OCI-LY1 (cell line): Measurements from ENCODE around the gene POLE3.

ENCODE experiments used
- CTCF ChIP-seq: fragments of 200-600 bp; sonication (generic), shearing (Covaris generic); IDR thresholded peaks from 2 replicates; pipeline ENCODE4 v1.5.1; 2017; ENCODE audit warnings: mild to moderate bottlenecking, antibody characterized with exemption, low read length, moderate library complexity, mixed read lengths
- EZH2 ChIP-seq: fragments of 200-600 bp; sonication (generic), shearing (Covaris generic); IDR thresholded peaks from 2 replicates; pipeline ENCODE4 v1.8.0; 2017; ENCODE audit warnings: borderline replicate concordance, mixed run types, mild to moderate bottlenecking, antibody characterized with exemption, low read length, moderate library complexity, mixed read lengths

DNA sequence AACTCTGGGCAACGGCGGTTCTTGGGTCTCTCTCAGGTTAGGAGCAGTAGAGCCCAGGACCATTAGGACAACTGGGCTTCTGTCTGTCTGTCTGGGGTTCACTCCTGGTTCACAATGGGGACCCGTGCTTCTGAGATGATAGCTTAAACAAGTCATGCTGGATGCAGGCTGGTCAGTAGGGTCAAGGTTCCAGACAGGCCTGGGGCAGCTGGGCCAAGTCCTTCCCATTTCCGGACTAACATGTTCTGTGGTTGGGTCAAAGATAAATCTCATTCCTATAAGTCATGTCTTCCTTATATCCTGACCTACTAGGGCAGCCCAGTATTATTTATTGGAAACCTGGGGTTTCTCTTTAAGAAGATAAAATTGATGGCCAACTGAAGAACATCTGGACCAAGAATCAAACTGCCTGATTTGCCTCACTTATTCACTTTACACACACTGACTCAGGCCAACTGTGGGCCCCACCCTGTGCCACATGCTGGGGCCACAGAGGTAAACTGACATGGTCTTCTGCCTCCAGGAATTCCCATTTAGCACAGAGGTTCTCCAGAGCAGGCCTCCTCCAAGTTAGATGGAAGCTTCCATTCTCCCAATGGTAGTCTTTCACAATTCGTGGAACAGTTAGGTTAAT, 42.0 kb downstream of the POLE3 start:
- TF ChIP-seq CTCF, result no peak
- no peak for TF ChIP-seq EZH2
